Fibroblast of lung (primary cell): ENCODE results near the gene NLRC4.

Experiments used
- CTCF ChIP-seq, 2 donors: IDR thresholded peaks in 1 of 2; conservative IDR thresholded peaks in 1 of 2; 1 replicate in 1 of 2; 2 replicates in 1 of 2; pipeline ENCODE4 v1.5.1; 2011 to 2012; ENCODE audit warnings: low read length in 2 of 2, control low read depth in 1 of 2, inconsistent platforms in 1 of 2, low read depth in 1 of 2, mild to moderate bottlenecking in 1 of 2
- EZH2 ChIP-seq: IDR thresholded peaks from 2 replicates; pipeline ENCODE4 v1.5.1; 2012; ENCODE audit warnings: low read length, control low read depth, mild to moderate bottlenecking; ENCODE audit errors: missing control alignments

GRCh38 chr2:32231959-32232358 lies 32.7 kb downstream of the NLRC4 start:
- TF ChIP-seq CTCF (conservative IDR thresholded peaks at IDR 0.05 in 1 of 2, IDR thresholded peaks at IDR 0.05 in 1 of 2; ENCODE audit: low read depth in 1 of 2, low read length in 2 of 2): no peak
- TF ChIP-seq EZH2: no peak
